ENCODE results near the gene MLLT3.

MLLT3 gene

GRCh38 chr9:20553558-20554149 is 68.6 kb downstream of the MLLT3 start:
- no peak for DNase-seq

GRCh38 chr9:20552874-20553557 is 69.3 kb downstream of the MLLT3 start:
- no peak for DNase-seq

- DNase-seq: no peak
Observed at GRCh38 chr9:20551835-20552234, 70.5 kb downstream of the MLLT3 start.

GRCh38 chr9:20551236-20551635 is 71.1 kb downstream of the MLLT3 start:
- DNase-seq: no peak

GRCh38 chr9:20550326-20550725 is 72.0 kb downstream of the MLLT3 start:
- no peak for DNase-seq

- no peak for DNase-seq
Observed at GRCh38 chr9:20549053-20549452, 73.2 kb downstream of the MLLT3 start.

- no peak for DNase-seq
Observed at GRCh38 chr9:20545023-20545622, 77.2 kb downstream of the MLLT3 start.

- no peak for DNase-seq
Observed at GRCh38 chr9:20540169-20540863, 82.0 kb downstream of the MLLT3 start.

GRCh38 chr9:20538956-20539355 is 83.3 kb downstream of the MLLT3 start:
- no peak for DNase-seq

- DNase-seq: no peak
Observed at GRCh38 chr9:20538092-20538491, 84.2 kb downstream of the MLLT3 start.

GRCh38 chr9:20537294-20537693 is 85.0 kb downstream of the MLLT3 start:
- no peak for DNase-seq

GRCh38 chr9:20532584-20532983 is 89.7 kb downstream of the MLLT3 start:
- DNase-seq: no peak

GRCh38 chr9:20529837-20530236 is 92.5 kb downstream of the MLLT3 start:
- no peak for DNase-seq

- DNase-seq: no peak
Observed at GRCh38 chr9:20528253-20528652, 94.0 kb downstream of the MLLT3 start.

- no peak for DNase-seq
Observed at GRCh38 chr9:20526500-20527319, 95.6 kb downstream of the MLLT3 start.

- no peak for DNase-seq
Observed at GRCh38 chr9:20524776-20525175, 97.5 kb downstream of the MLLT3 start.

GRCh38 chr9:20518737-20519136 is 103.6 kb downstream of the MLLT3 start:
- no peak for DNase-seq

- no peak for DNase-seq
Observed at GRCh38 chr9:20513126-20513913, 109.0 kb downstream of the MLLT3 start.

- DNase-seq: no peak
Observed at GRCh38 chr9:20512636-20513035, 109.7 kb downstream of the MLLT3 start.

GRCh38 chr9:20512106-20512505 is 110.2 kb downstream of the MLLT3 start:
- peak in 1 of 2 experiments; percentile 39 for DNase-seq

- DNase-seq: peak in 1 of 2 experiments; percentile 26
Observed at GRCh38 chr9:20511686-20512085, 110.6 kb downstream of the MLLT3 start.

- DNase-seq: no peak
Observed at GRCh38 chr9:20509466-20509865, 112.8 kb downstream of the MLLT3 start.
